OCI-LY1 (cell line): ENCODE results near the gene LINGO1.

Source experiments
- H2AFZ ChIP-seq: fragments of 200-600 bp; sonication (generic), shearing (Covaris generic); 2 replicates; pipeline ENCODE4 v1.6.0; 2014; ENCODE audit warnings: antibody characterized with exemption, mild to moderate bottlenecking, low read length
- H3F3A ChIP-seq: fragments of 200-600 bp; sonication (generic), shearing (Covaris generic); 2 replicates; pipeline ENCODE4 v1.6.0; 2014; ENCODE audit warnings: mild to moderate bottlenecking, antibody characterized with exemption, low read length, moderate library complexity; ENCODE audit not compliant: insufficient read depth
- H3K27ac ChIP-seq: fragments of 200-600 bp; sonication (generic); 2 replicates; pipeline ENCODE4 v1.5.1; 2014; ENCODE audit warnings: low read length, mixed run types, mild to moderate bottlenecking, low read depth; ENCODE audit not compliant: poor library complexity, severe bottlenecking
- H3K27me3 ChIP-seq: fragments of 200-600 bp; sonication (generic); 2 replicates; pipeline ENCODE4 v1.6.0; 2014; ENCODE audit warnings: antibody characterized with exemption, mild to moderate bottlenecking, low read length, moderate library complexity; ENCODE audit not compliant: insufficient read depth
- H3K36me3 ChIP-seq: fragments of 200-600 bp; sonication (generic); 2 replicates; pipeline ENCODE4 v1.6.1; 2014; ENCODE audit warnings: mild to moderate bottlenecking, antibody characterized with exemption, low read length, moderate library complexity, mixed read lengths; ENCODE audit not compliant: insufficient read depth
- H3K4me1 ChIP-seq: fragments of 200-600 bp; sonication (generic); 2 replicates; pipeline ENCODE4 v1.5.1; 2014; ENCODE audit warnings: mild to moderate bottlenecking, low read length, moderate library complexity; ENCODE audit not compliant: insufficient read depth, severe bottlenecking
- H3K4me2 ChIP-seq: fragments of 200-600 bp; sonication (generic), shearing (Covaris generic); 2 replicates; pipeline ENCODE4 v1.6.1; 2014; ENCODE audit warnings: low read length
- H3K4me3 ChIP-seq: fragments of 200-600 bp; sonication (generic); 2 replicates; pipeline ENCODE4 v1.5.1; 2014; ENCODE audit warnings: low read length, low read depth, mild to moderate bottlenecking, mixed read lengths; ENCODE audit not compliant: poor library complexity, severe bottlenecking
- H3K79me2 ChIP-seq: fragments of 200-600 bp; shearing (Covaris generic); 2 replicates; pipeline ENCODE4 v1.6.1; 2016; ENCODE audit warnings: mixed run types, low read length, mixed read lengths; ENCODE audit not compliant: insufficient read depth
- H3K9ac ChIP-seq: fragments of 200-600 bp; sonication (generic), shearing (Covaris generic); 2 replicates; pipeline ENCODE4 v1.6.1; 2014; ENCODE audit warnings: mild to moderate bottlenecking, low read length, mixed read lengths
- H3K9me2 ChIP-seq: fragments of 200-600 bp; sonication (generic), shearing (Covaris generic); 2 replicates; pipeline ENCODE4 v1.6.1; 2014; ENCODE audit warnings: low read depth, mild to moderate bottlenecking, low read length, mixed read lengths
- H3K9me3 ChIP-seq: fragments of 200-600 bp; shearing (Covaris generic); 2 replicates; pipeline ENCODE4 v1.6.1; 2014; ENCODE audit warnings: low read length, mixed read lengths
- H4K20me1 ChIP-seq: fragments of 200-600 bp; sonication (generic), shearing (Covaris generic); 2 replicates; pipeline ENCODE4 v1.6.0; 2016; ENCODE audit warnings: mild to moderate bottlenecking, low read length; ENCODE audit not compliant: insufficient read depth
- EZH2 ChIP-seq: fragments of 200-600 bp; sonication (generic), shearing (Covaris generic); IDR thresholded peaks from 2 replicates; pipeline ENCODE4 v1.8.0; 2017; ENCODE audit warnings: borderline replicate concordance, mixed run types, mild to moderate bottlenecking, antibody characterized with exemption, low read length, moderate library complexity, mixed read lengths
- TF ChIP-seq, protein P1 (sequence below): fragments of 200-600 bp; sonication (generic), shearing (Covaris generic); IDR thresholded peaks from 2 replicates; pipeline ENCODE4 v1.5.1; 2017; ENCODE audit warnings: mild to moderate bottlenecking, antibody characterized with exemption, low read length, moderate library complexity, mixed read lengths

LINGO1 gene

GRCh38 chr15:77568014-77568972 lies 64.4 kb downstream of the LINGO1 start:
- no peak overlapping the region for H3K27ac ChIP-seq

GRCh38 chr15:77567202-77567601 lies 65.5 kb downstream of the LINGO1 start:
- Histone ChIP-seq H2AFZ (no peak overlapping the region), H3F3A (no peaks in the 10 kb centered on the region)
- TF ChIP-seq, protein P1, sequence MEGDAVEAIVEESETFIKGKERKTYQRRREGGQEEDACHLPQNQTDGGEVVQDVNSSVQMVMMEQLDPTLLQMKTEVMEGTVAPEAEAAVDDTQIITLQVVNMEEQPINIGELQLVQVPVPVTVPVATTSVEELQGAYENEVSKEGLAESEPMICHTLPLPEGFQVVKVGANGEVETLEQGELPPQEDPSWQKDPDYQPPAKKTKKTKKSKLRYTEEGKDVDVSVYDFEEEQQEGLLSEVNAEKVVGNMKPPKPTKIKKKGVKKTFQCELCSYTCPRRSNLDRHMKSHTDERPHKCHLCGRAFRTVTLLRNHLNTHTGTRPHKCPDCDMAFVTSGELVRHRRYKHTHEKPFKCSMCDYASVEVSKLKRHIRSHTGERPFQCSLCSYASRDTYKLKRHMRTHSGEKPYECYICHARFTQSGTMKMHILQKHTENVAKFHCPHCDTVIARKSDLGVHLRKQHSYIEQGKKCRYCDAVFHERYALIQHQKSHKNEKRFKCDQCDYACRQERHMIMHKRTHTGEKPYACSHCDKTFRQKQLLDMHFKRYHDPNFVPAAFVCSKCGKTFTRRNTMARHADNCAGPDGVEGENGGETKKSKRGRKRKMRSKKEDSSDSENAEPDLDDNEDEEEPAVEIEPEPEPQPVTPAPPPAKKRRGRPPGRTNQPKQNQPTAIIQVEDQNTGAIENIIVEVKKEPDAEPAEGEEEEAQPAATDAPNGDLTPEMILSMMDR: no peak
- no peak for TF ChIP-seq EZH2

More at GRCh38 chr15:77568014-77568972, 64.4 kb downstream of the LINGO1 start:
- H3K4me1 ChIP-seq: no peaks in the 10 kb centered on the region
- H3K4me2 ChIP-seq: no peak overlapping the region
- H3K9ac ChIP-seq: no peak overlapping the region
- no peaks in the 10 kb centered on the region for H4K20me1 ChIP-seq
- no peaks in the 10 kb centered on the region for H3K9me2 ChIP-seq
- H3K79me2 ChIP-seq: no peaks in the 10 kb centered on the region
- H3F3A ChIP-seq: no peaks in the 10 kb centered on the region
- TF ChIP-seq, protein P1: no peak
- TF ChIP-seq EZH2: no peak
- no peaks in the 10 kb centered on the region for H3K36me3 ChIP-seq
- no peak overlapping the region for H2AFZ ChIP-seq
- no peak overlapping the region for H3K4me3 ChIP-seq
- H3K27me3 ChIP-seq: peaks cover 14% of the 10 kb centered on the region; the same call in 1 of the 2 replicates
- no peaks in the 10 kb centered on the region for H3K9me3 ChIP-seq

GRCh38 chr15:77566092-77566491 lies 66.6 kb downstream of the LINGO1 start:
- Histone ChIP-seq H3K9me3 (no peaks in the 10 kb centered on the region), H3K4me1 (no peaks in the 10 kb centered on the region), H3K27me3 (peaks cover 15% of the 10 kb centered on the region; the same call in 1 of the 2 replicates), H3K4me3 (no peak overlapping the region), H3K27ac (no peak overlapping the region), H4K20me1 (no peaks in the 10 kb centered on the region), H2AFZ (no peak overlapping the region), H3K36me3 (no peaks in the 10 kb centered on the region), H3F3A (no peaks in the 10 kb centered on the region), H3K9ac (no peak overlapping the region), H3K4me2 (no peak overlapping the region), H3K79me2 (no peaks in the 10 kb centered on the region), H3K9me2 (no peaks in the 10 kb centered on the region)
- TF ChIP-seq EZH2: no peak
- TF ChIP-seq, protein P1: no peak

More at GRCh38 chr15:77567202-77567601, 65.5 kb downstream of the LINGO1 start:
- Histone ChIP-seq H3K27ac (no peak overlapping the region), H3K9me2 (no peaks in the 10 kb centered on the region), H3K9ac (no peak overlapping the region), H4K20me1 (no peaks in the 10 kb centered on the region), H3K27me3 (peaks cover 11% of the 10 kb centered on the region; the same call in 1 of the 2 replicates), H3K4me2 (no peak overlapping the region), H3K4me1 (no peaks in the 10 kb centered on the region), H3K36me3 (no peaks in the 10 kb centered on the region), H3K4me3 (no peak overlapping the region), H3K79me2 (no peaks in the 10 kb centered on the region), H3K9me3 (no peaks in the 10 kb centered on the region)
